ENCODE measurements around the gene PHF2.

PHF2 gene

GRCh38 chr9:93674580-93675335 is 98.4 kb downstream of the PHF2 start:
- DNase-seq (ENCODE audit: insufficient read length, low spot score) (no peak), FAIRE-seq (no peak)
- no peak for TF ChIP-seq POLR2A (IDR thresholded peaks at IDR 0.05; ENCODE audit: low read depth, low read length)

GRCh38 chr9:93675336-93676150 is 99.2 kb downstream of the PHF2 start:
- no peak for DNase-seq (ENCODE audit: insufficient read length, low spot score)
- TF ChIP-seq POLR2A (IDR thresholded peaks at IDR 0.05; ENCODE audit: low read depth, low read length), result no peak
- FAIRE-seq, result no peak

- FAIRE-seq (no peak), DNase-seq (ENCODE audit: insufficient read length, low spot score) (no peak)
- TF ChIP-seq POLR2A (IDR thresholded peaks at IDR 0.05; ENCODE audit: low read depth, low read length), result no peak
Measured at GRCh38 chr9:93676310-93677047, 100.1 kb downstream of the PHF2 start.

GRCh38 chr9:93677048-93677571 is 100.7 kb downstream of the PHF2 start:
- FAIRE-seq, result no peak
- no peak for TF ChIP-seq POLR2A (IDR thresholded peaks at IDR 0.05; ENCODE audit: low read depth, low read length)

GRCh38 chr9:93677641-93678136 is 101.3 kb downstream of the PHF2 start:
- no peak for TF ChIP-seq POLR2A (IDR thresholded peaks at IDR 0.05; ENCODE audit: low read depth, low read length)
- FAIRE-seq (no peak), DNase-seq (ENCODE audit: insufficient read length, low spot score) (no peak)

More at GRCh38 chr9:93677048-93677571, 100.7 kb downstream of the PHF2 start:
- no peak for DNase-seq (ENCODE audit: insufficient read length, low spot score)

GRCh38 chr9:93678199-93679019 is 102.0 kb downstream of the PHF2 start:
- FAIRE-seq (no peak), DNase-seq (ENCODE audit: insufficient read length, low spot score) (no peak)
- TF ChIP-seq POLR2A (IDR thresholded peaks at IDR 0.05; ENCODE audit: low read depth, low read length), result no peak

- no peak for FAIRE-seq
- DNase-seq (ENCODE audit: insufficient read length, low spot score), result no peak
- no peak for TF ChIP-seq POLR2A (IDR thresholded peaks at IDR 0.05; ENCODE audit: low read depth, low read length)
Measured at GRCh38 chr9:93679536-93680442, 103.4 kb downstream of the PHF2 start.

- no peak for FAIRE-seq
- TF ChIP-seq POLR2A (IDR thresholded peaks at IDR 0.05; ENCODE audit: low read depth, low read length), result no peak
- no peak for DNase-seq (ENCODE audit: insufficient read length, low spot score)
Measured at GRCh38 chr9:93680443-93681268, 104.3 kb downstream of the PHF2 start.

- FAIRE-seq (no peak), DNase-seq (ENCODE audit: insufficient read length, low spot score) (no peak)
- no peak for TF ChIP-seq POLR2A (IDR thresholded peaks at IDR 0.05; ENCODE audit: low read depth, low read length)
Measured at GRCh38 chr9:93681269-93682154, 105.1 kb downstream of the PHF2 start.

All from H54 (cell line).